Activated T-helper 17 cell treated with anti-CD3 and anti-CD28 coated beads, Interleukin-2, amount 50 U/mL, for 72 hours (primary cell): ENCODE data around the gene TTLL8. TPM values are rescaled to one million over a fixed set of nuclear protein-coding genes. Genes with fewer than 3 reads are reported as not detected.

Source experiments
- ATAC-seq: fragments of 150-1000 bp; cut with Tn5 transposase; replicated peaks from 2 replicates; pipeline ENCODE4 v1.10.0; 2021; ENCODE audit warnings: mild to moderate bottlenecking, moderate library complexity
- H3K27ac Mint-ChIP-seq: one replicate; pipeline ENCODE4 v1.8.0; 2022; ENCODE audit warnings: mixed read lengths
- H3K27me3 Mint-ChIP-seq: one replicate; pipeline ENCODE4 v1.8.0; 2022; ENCODE audit warnings: mixed read lengths
- H3K36me3 Mint-ChIP-seq: one replicate; pipeline ENCODE4 v1.8.0; 2022; ENCODE audit warnings: low read depth, mild to moderate bottlenecking, mixed read lengths
- H3K4me1 Mint-ChIP-seq: one replicate; pipeline ENCODE4 v1.8.0; 2022; ENCODE audit warnings: mixed read lengths
- H3K4me3 Mint-ChIP-seq: one replicate; pipeline ENCODE4 v1.8.0; 2022; ENCODE audit warnings: mild to moderate bottlenecking, mixed read lengths
- H3K9me3 Mint-ChIP-seq: one replicate; pipeline ENCODE4 v1.8.0; 2022; ENCODE audit warnings: mixed read lengths
- total RNA-seq, 2 donors: library from RNA; stranded (reverse); gene quantifications; one replicate each; pipeline ENCODE4 v1.2.3, GENCODE V29; 2022

The TTLL8 gene
- not detected for total RNA-seq

DNA sequence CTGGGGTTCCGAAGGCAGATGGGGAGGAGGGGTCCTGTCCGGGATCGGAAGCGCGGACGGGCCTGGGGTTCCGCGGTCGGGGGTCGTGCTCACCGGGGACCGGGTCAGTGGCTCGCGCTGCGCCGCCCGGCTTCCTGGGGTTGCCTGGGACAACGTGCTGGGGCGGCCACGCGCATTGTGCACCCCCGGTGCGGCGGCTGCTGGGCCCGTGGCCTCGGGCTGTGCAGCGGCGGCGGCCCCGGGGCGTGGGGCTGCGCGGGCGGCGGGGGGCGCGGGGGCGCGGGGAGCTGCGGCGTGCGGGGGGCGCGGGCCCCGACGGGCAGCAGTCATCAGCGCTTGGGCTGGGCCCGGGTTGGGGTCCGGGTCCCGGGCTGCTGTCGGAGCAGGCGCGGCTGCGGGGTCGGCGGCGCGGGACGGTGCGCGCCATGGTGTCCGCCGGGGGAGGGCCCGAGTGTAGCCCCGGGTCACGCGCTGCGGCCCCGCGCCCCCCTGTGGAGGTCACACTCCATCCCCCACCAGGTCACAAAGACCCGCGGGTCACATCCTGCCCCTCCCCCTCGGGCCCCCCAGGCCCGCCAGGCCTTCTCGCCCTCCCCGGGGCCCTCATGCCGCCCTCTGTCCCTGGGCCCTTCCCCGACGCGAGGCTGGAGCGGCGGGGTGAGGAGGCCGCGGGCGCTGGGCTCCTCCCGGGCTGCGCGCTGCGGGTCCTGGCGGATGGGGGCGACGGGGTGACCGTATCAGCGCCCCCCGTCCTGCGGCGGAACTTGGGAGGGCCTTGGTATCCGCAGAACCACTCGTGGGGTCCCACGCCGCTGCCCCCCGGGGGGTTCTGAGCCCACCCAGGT lies at the start of gene TTLL8:
TSS of gene TTLL8 (minus strand) at position 238 of the 845 bp plus-strand sequence.
- Mint-ChIP-seq H3K27me3 (peaks cover 20% of the 10 kb centered on the region), H3K4me3 (no peak within 1 kb of the TSS), H3K9me3 (no peaks in the 10 kb centered on the region), H3K27ac (no peak within 1 kb of the TSS), H3K36me3 (no peaks in the 10 kb centered on the region), H3K4me1 (no peaks in the 10 kb centered on the region)
- ATAC-seq, result no peak

DNA sequence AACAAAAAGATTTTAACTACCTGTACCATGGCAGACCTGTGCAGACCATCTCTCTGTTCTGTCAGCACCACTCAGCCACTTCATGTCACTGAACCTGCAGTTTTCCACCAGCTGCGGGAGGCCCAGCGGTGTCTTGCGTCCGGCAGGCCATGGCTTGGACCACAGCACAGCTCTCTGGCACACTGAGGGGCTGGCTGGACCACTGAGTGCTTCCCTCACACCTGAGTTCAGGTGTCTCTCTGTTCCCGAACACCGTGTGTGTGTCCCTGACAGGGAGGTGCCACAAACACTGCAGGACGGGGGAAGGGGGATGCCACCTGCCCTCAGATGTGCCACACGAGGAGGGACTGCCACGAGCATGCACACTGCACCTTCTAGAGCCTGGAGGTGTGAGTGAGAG lies 49.4 kb upstream of the TTLL8 start:
- Mint-ChIP-seq H3K27me3 (peaks cover 6% of the 10 kb centered on the region), H3K36me3 (no peaks in the 10 kb centered on the region), H3K27ac (no peak overlapping the region), H3K9me3 (no peaks in the 10 kb centered on the region), H3K4me3 (no peak overlapping the region), H3K4me1 (no peaks in the 10 kb centered on the region)
- ATAC-seq, result no peak

GRCh38 chr22:50105208-50106100 lies 47.4 kb upstream of the TTLL8 start:
- ATAC-seq, result peak; percentile 83
- H3K27ac Mint-ChIP-seq, result peak overlapping the region; percentile 36
- no peaks in the 10 kb centered on the region for H3K36me3 Mint-ChIP-seq
- no peaks in the 10 kb centered on the region for H3K9me3 Mint-ChIP-seq
- no peaks in the 10 kb centered on the region for H3K4me1 Mint-ChIP-seq
- H3K27me3 Mint-ChIP-seq, result peaks cover 11% of the 10 kb centered on the region
- peak overlapping the region; percentile 68 for H3K4me3 Mint-ChIP-seq

DNA sequence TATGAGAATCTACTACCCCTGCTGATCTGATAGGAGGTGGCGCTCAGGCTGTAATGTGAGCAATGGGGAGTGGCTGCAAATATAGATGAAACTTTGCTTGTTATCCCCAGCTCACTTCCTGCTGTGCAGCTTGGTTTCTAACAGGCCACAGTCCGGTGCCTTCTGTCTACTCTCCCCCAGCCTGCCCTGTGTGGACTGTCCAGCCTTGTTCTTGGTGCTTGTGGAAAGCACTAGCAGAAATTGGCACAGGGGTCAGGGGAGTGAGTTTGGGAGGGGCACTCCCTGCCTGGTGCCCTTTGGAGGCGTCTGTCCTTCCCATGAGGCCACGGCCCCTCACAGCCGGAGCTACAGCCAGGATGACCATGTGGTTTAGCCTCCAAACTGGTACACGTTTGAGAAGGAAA lies 46.0 kb upstream of the TTLL8 start:
- Mint-ChIP-seq H3K9me3 (no peaks in the 10 kb centered on the region), H3K27me3 (peaks cover 17% of the 10 kb centered on the region), H3K27ac (no peak overlapping the region), H3K36me3 (no peaks in the 10 kb centered on the region), H3K4me3 (no peak overlapping the region), H3K4me1 (no peaks in the 10 kb centered on the region)
- ATAC-seq, result no peak

DNA sequence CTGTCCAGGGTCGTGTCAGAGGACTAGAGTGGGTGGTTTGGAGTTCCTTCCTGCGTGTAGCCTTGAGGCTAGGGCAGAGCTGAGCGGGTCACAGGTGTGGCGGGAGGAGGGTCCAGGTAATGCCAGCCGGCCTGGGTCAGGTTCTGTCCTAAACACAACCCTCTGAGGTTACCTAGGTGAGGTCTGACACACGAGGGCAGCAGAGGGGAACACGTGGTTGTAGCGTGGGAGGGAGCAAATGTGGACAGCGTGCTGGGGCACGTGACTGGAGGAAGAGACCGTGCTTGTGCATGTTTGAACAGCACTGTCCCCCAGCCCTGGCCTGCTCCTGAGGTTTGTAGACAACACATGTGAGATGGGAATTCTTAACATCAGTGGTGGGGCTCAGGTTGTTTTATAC lies 44.8 kb upstream of the TTLL8 start:
- ATAC-seq, result no peak
- Mint-ChIP-seq H3K4me3 (no peak overlapping the region), H3K27ac (no peak overlapping the region), H3K36me3 (no peaks in the 10 kb centered on the region), H3K27me3 (peaks cover 27% of the 10 kb centered on the region), H3K4me1 (no peaks in the 10 kb centered on the region), H3K9me3 (no peaks in the 10 kb centered on the region)

GRCh38 chr22:50101870-50102565 lies 43.9 kb upstream of the TTLL8 start:
- H3K36me3 Mint-ChIP-seq, result no peaks in the 10 kb centered on the region
- ATAC-seq, result no peak
- H3K4me3 Mint-ChIP-seq, result no peak overlapping the region

DNA sequence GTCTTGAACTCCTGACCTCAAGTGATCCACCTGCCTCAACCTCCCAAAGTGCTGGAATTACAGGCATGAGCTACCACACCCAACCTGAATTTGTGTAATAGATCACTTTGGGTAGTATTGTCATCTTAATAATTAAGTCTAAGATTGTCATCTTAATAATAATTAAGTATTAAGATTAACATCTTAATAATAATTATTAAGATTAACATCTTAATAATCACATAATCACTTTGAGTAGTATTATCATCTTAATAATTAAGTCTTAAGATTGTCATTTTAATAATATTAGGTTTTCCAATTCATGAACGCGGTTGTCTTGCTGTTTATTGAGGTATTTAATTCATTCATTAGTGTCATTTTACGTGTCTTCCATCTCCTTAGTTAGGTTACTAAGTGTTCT lies 40.0 kb upstream of the TTLL8 start:
- Mint-ChIP-seq H3K36me3 (no peaks in the 10 kb centered on the region), H3K4me1 (no peaks in the 10 kb centered on the region), H3K4me3 (no peak overlapping the region), H3K27me3 (peaks cover 28% of the 10 kb centered on the region), H3K9me3 (no peaks in the 10 kb centered on the region), H3K27ac (no peak overlapping the region)
- no peak for ATAC-seq

More at GRCh38 chr22:50101870-50102565, 43.9 kb upstream of the TTLL8 start:
- no peaks in the 10 kb centered on the region for H3K4me1 Mint-ChIP-seq
- peaks cover 27% of the 10 kb centered on the region for H3K27me3 Mint-ChIP-seq
- no peaks in the 10 kb centered on the region for H3K9me3 Mint-ChIP-seq
- H3K27ac Mint-ChIP-seq, result no peak overlapping the region

DNA sequence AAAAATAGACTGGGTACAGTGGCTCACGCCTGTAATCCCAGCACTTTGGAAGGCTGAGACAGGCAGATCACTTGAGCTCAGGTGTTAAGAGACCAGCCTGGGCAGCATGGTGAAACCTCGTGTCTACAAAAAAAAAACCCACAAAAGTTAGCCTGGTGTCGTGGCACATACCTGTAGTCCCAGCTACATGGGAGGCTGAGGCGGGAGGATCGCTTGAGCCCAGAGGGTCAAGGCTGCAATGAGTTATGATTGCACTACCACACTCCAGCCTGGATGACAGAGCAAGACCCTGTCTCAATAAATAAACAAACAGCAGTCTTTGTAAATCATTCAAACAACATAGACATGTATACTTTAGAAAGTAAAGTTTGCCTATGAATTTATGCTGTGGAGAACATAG lies 34.2 kb upstream of the TTLL8 start:
- Mint-ChIP-seq H3K4me3 (no peak overlapping the region), H3K27ac (no peak overlapping the region), H3K27me3 (peaks cover 5% of the 10 kb centered on the region), H3K9me3 (no peaks in the 10 kb centered on the region), H3K4me1 (no peaks in the 10 kb centered on the region), H3K36me3 (no peaks in the 10 kb centered on the region)
- ATAC-seq, result no peak

- H3K27ac Mint-ChIP-seq, result no peak overlapping the region
- no peaks in the 10 kb centered on the region for H3K36me3 Mint-ChIP-seq
- H3K4me1 Mint-ChIP-seq, result no peaks in the 10 kb centered on the region
- H3K27me3 Mint-ChIP-seq, result peaks cover 14% of the 10 kb centered on the region
- no peak for ATAC-seq
- H3K4me3 Mint-ChIP-seq, result no peak overlapping the region
- H3K9me3 Mint-ChIP-seq, result no peaks in the 10 kb centered on the region
Measured at GRCh38 chr22:50091092-50091768, 33.1 kb upstream of the TTLL8 start.

- ATAC-seq, result no peak
- Mint-ChIP-seq H3K9me3 (no peaks in the 10 kb centered on the region), H3K4me1 (peaks cover 2% of the 10 kb centered on the region), H3K4me3 (no peak overlapping the region), H3K27ac (no peak overlapping the region), H3K36me3 (no peaks in the 10 kb centered on the region), H3K27me3 (peaks cover 14% of the 10 kb centered on the region)
Measured at GRCh38 chr22:50090412-50090714, 32.3 kb upstream of the TTLL8 start.

DNA sequence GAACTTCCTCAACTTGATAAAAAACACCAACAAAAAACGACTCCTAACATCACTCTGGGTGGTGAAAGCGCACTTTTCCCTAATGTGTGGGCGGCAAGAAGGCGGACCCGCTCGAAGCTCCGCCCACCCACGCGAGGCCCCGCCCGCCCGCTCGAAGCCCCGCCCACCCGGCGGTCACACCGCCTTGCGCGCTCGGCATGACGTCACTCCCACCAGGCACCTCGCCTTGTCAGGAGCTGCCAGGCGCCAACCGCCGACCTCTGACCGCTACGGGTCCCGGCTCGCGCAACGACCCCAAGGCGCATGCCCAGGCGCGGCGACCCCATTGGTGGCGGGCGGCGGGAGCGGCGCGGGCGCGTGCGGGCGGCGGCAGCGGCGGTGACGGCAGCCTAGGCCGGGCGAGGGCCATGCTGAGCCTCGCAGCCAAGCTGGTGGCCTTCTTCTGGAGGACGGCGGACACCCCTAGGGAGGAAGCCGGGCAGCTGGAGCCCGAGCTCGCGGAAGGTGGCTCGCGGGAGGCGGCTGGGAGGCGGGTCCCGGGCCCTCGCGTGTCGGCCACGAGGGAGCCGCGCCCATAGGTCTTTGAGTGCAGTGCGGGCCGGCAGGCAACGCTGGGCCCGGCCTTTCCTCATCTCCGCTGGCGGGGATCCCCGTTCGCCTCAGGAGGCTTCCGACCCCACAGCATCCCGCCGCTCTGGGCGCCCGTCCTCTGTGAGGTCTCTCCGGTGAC lies 31.7 kb upstream of the TTLL8 start, which contains the start of gene MOV10L1:
TSS of gene MOV10L1 (plus strand) at position 325 of the 730 bp plus-strand sequence. CDS start at position 408, 83 bp downstream.
- peaks cover 7% of the 10 kb centered on the region for H3K4me1 Mint-ChIP-seq
- H3K9me3 Mint-ChIP-seq, result no peaks in the 10 kb centered on the region
- H3K27me3 Mint-ChIP-seq, result peaks cover 15% of the 10 kb centered on the region
- H3K27ac Mint-ChIP-seq, result no peak within 1 kb of the TSS
- ATAC-seq, result no peak
- no peaks in the 10 kb centered on the region for H3K36me3 Mint-ChIP-seq
- H3K4me3 Mint-ChIP-seq, result no peak within 1 kb of the TSS

GRCh38 chr22:50089231-50089630 lies 31.1 kb upstream of the TTLL8 start:
- Mint-ChIP-seq H3K27ac (no peak overlapping the region), H3K9me3 (no peaks in the 10 kb centered on the region), H3K36me3 (no peaks in the 10 kb centered on the region), H3K4me3 (no peak overlapping the region), H3K27me3 (peaks cover 16% of the 10 kb centered on the region), H3K4me1 (peaks cover 7% of the 10 kb centered on the region)
- ATAC-seq, result no peak

DNA sequence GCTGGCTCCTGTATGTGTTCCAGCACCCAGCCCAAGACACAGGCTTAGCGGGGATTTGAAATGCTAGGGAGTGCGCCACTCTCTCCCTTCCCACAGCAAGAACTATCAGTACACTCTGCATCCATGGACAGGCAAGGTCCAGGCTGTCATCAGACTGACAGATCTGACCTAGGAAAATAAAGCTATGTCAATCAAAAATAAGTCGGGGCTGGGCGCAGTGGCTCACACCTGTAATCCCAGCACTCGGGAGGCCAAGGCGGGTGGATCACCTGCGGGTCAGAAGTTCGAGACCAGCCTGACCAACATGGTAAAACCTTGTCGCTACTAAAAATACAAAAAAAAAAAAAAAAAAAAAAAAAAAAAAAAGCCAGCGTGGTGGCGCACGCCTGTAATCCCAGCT lies 30.0 kb upstream of the TTLL8 start:
- H3K9me3 Mint-ChIP-seq, result no peaks in the 10 kb centered on the region
- H3K27me3 Mint-ChIP-seq, result peaks cover 17% of the 10 kb centered on the region
- H3K4me3 Mint-ChIP-seq, result no peak overlapping the region
- ATAC-seq, result no peak
- H3K36me3 Mint-ChIP-seq, result no peaks in the 10 kb centered on the region
- H3K4me1 Mint-ChIP-seq, result peaks cover 7% of the 10 kb centered on the region
- H3K27ac Mint-ChIP-seq, result no peak overlapping the region
